ENCODE data around the gene DAND5. TPM values are rescaled to one million over a fixed set of nuclear protein-coding genes. Genes with fewer than 3 reads are reported as not detected.
A peak's percentile ranks its signal among the peaks of the same experiment; 100 is the strongest.

Gene DAND5, protein sequence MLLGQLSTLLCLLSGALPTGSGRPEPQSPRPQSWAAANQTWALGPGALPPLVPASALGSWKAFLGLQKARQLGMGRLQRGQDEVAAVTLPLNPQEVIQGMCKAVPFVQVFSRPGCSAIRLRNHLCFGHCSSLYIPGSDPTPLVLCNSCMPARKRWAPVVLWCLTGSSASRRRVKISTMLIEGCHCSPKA
- not detected for total RNA-seq

DNA sequence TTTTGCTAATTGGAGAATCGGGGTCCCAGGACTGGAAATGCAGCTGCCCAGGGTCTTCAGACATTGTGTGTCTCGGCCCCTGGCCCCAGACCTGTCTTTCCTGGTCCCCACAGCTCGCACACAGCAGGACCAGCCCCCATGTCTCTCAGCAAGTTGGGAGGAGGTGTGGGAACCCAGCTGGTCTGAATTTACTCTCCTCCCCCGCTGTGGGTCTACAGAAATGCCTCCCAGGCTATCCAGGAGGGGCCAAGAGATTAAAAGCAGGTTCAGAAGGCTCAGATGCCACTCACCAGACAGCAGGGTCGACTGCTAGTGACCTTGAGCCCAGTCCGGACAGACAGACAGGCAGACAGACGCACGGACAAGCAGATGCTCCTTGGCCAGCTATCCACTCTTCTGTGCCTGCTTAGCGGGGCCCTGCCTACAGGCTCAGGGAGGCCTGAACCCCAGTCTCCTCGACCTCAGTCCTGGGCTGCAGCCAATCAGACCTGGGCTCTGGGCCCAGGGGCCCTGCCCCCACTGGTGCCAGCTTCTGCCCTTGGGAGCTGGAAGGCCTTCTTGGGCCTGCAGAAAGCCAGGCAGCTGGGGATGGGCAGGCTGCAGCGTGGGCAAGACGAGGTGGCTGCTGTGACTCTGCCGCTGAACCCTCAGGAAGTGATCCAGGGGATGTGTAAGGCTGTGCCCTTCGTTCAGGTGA lies at the start of gene DAND5:
Gene DAND5 (plus strand): TSS at position 285 of the 697 bp plus-strand sequence. CDS start 85 bp downstream, at position 370.
- no peak within 1 kb of the TSS for H3K27ac Mint-ChIP-seq
- H3K36me3 Mint-ChIP-seq: no peaks in the 10 kb centered on the region
- DNase-seq (no peak), ATAC-seq (ENCODE audit: low read depth) (no peak)
- H3K9me3 Mint-ChIP-seq: no peaks in the 10 kb centered on the region
- POLR2A ChIA-PET: no interaction called here
- no peaks in the 10 kb centered on the region for H3K27me3 Mint-ChIP-seq
- peaks cover 6% of the 10 kb centered on the region for H3K4me1 Mint-ChIP-seq
- no peak within 1 kb of the TSS for H3K4me3 Mint-ChIP-seq

DNA sequence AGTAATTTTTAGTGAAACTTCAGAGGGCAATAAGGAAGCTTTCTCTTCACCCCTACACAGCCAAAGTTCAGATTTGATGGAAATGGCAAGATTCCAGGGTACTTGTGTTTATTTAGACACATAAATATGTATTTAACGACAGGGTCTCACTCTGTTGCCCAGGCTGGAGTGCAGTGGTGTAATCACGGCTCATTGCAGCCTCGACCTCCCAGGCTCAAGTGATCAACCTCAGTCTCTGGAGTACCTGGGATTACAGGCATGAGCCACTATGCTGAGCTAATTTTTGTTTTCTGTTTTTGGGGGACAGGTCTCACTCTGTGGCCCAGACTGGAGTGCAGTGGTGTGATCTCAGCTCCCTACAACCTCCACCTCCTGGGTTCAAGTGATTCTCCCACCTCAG lies 48.3 kb upstream of the DAND5 start:
- peaks cover 18% of the 10 kb centered on the region for H3K36me3 Mint-ChIP-seq
- DNase-seq: no peak
- peaks cover 10% of the 10 kb centered on the region for H3K4me1 Mint-ChIP-seq
- H3K27ac Mint-ChIP-seq: peak overlapping the region; percentile 60
- no peak for ATAC-seq (ENCODE audit: low read depth)
- no peak overlapping the region for H3K4me3 Mint-ChIP-seq
- no peaks in the 10 kb centered on the region for H3K9me3 Mint-ChIP-seq
- no peaks in the 10 kb centered on the region for H3K27me3 Mint-ChIP-seq
- POLR2A ChIA-PET: interaction anchor here (0.7 to 1.9 kb wide), 5 partner anchors 10 to 101 kb away, joined by 3 to 8 read pairs (median 5); partner anchors contain the start of gene CALR

DNA sequence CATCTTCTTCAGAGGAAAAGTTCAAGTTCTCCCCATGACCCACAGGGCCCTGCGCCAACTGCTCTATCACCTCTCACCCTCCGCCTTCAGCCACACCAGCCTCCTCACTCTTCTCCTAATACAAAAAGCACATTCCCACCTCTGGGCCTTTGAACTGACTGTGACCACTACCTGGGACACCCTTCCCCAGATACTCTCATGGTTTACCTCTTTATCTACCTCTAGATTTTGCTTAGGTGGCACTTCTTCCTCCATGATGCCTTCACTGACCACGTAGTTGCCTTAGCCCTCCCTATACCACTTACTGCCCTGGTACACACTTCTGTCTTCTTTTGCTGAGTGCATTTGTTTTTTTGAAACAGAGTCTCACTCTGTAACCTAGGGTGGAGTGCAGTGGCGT lies 46.4 kb upstream of the DAND5 start:
- Mint-ChIP-seq H3K36me3 (peaks cover 24% of the 10 kb centered on the region), H3K4me3 (no peak overlapping the region), H3K27me3 (no peaks in the 10 kb centered on the region), H3K9me3 (no peaks in the 10 kb centered on the region), H3K27ac (no peak overlapping the region), H3K4me1 (peaks cover 10% of the 10 kb centered on the region)
- POLR2A ChIA-PET: interaction anchor here (1.6 kb wide), 1 partner anchor 9 kb away, joined by 3 read pairs; no protein-coding TSS in a partner anchor
- DNase-seq (no peak), ATAC-seq (ENCODE audit: low read depth) (no peak)

DNA sequence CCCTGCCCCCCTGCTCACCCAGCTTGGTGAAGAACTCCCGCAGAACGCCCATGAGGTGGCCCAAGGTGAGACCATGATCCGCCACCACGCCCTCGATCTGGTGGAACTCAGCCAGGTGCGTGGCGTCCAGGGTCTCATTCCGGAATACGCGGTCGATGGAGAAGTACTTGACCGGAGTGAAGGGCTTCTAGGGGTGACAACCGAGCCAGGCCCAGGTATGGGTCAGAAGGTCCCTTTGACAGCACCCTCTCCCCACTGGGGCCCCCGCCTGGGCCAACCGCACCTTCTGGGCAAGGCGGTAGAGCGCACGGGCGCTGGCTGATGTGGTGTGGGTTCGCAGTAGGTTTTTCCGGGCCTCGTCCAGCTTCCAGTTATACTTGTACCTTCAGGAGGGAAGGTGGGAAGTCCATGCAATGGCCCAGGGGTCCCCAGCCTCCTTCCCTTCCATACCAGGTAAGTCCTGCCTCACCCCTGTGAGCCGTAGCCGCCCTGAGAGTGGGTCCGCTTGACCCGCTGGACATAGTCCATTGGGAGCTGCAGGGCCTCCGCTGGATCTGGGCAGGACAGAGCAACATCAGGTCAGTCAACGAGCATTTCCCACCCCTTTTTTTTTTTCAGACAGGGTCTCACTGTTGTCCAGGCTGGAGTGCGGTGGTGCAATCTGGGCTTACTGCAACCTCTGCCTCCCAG lies 44.6 kb upstream of the DAND5 start:
- peaks cover 33% of the 10 kb centered on the region for H3K36me3 Mint-ChIP-seq
- POLR2A ChIA-PET: interaction anchor here (1.3 to 1.6 kb wide), 2 partner anchors 11 to 13 kb away, joined by 3 read pairs; no protein-coding TSS in a partner anchor

DNA sequence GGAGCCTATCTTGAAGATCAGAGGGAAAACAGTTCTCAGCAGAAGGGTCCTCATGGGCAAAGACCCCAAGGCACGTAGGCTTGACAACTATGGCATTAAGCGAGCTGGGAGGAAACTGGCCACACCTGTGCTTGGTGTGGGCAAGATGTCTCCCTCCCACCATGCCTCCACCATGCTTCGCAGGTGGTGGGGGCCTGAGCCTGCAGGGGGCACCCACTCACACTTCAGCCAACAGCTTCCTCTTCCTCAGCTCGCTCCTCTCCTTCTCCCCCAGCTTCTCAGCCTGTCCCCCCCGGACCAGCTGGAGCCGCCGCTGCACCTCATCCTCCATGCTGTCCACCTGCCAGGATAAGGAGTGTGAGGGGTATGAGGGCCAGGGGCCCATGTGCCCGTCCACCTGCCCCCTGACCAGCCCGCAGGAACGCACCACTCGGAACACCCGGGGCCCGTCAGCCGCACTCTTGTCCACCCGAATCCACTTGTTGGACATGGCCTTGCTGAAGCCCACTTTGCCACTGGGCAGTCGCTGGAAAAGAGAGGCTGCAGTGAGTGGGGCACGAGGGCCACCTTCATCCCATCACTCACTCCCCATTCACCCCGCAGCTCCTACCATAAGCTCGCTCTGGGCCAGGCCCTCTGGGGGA lies 39.3 kb upstream of the DAND5 start:
- Mint-ChIP-seq H3K27ac (peak overlapping the region; percentile 43), H3K27me3 (no peaks in the 10 kb centered on the region), H3K4me1 (peaks cover 19% of the 10 kb centered on the region), H3K4me3 (no peak overlapping the region), H3K9me3 (no peaks in the 10 kb centered on the region), H3K36me3 (peaks cover 33% of the 10 kb centered on the region)
- ATAC-seq (ENCODE audit: low read depth): no peak
- no peak for DNase-seq
- POLR2A ChIA-PET: interaction anchor here (0.8 to 1.4 kb wide), 3 partner anchors 9 to 39 kb away, joined by 3 to 5 read pairs (median 3); partner anchors contain the start of genes GCDH and SYCE2

More for the DNA sequence above, 44.6 kb upstream of the DAND5 start:
- Mint-ChIP-seq H3K4me1 (peaks cover 4% of the 10 kb centered on the region), H3K27ac (no peak overlapping the region), H3K9me3 (no peaks in the 10 kb centered on the region), H3K27me3 (no peaks in the 10 kb centered on the region), H3K4me3 (no peak overlapping the region)
- ATAC-seq (ENCODE audit: low read depth): no peak
- DNase-seq: no peak

DNA sequence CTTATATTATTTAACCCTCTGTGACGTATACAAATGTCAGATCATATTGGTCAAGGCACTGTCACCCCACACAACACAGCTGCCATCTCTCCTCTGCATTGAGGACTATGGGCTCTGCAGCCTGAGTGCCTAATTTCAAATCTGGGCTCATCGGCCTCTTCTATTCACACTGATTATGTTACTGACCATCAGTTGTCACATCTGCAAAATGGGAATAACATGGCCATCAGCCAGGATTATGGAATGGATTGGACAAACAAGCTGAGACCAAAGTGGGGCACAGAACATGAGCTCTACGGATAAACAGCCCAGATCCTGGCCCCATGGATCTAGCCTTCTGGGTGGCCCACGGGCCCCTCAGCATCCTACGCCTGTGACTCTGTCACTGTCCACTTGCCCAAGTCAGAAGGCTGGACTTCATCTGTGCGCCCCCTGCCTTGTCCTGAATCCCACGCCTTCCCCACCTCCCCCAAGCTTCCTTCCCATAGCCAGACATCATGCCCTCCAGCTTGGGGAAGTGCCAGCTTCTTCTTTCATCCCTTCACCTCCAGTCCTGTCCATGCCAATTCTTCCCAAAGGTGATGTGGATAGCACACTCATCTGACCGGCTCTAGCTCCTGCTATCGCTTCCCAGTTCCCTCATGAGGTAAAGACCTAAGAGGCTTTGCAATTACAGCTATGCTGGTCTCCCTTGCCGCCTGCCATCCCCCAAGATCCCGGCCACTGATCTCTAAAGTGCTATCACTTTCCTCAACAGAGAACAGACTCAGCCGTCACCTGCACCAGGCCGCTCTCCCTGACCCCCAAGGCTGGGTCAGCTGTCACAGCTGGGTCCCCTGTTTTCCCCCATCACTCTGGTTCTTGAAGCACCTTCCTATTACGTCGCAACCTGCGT lies 36.7 kb upstream of the DAND5 start:
- DNase-seq (no peak), ATAC-seq (ENCODE audit: low read depth) (no peak)
- Mint-ChIP-seq H3K4me3 (peak overlapping the region; percentile 98), H3K27ac (peak overlapping the region; percentile 97), H3K4me1 (peaks cover 33% of the 10 kb centered on the region), H3K9me3 (no peaks in the 10 kb centered on the region), H3K36me3 (peaks cover 23% of the 10 kb centered on the region), H3K27me3 (no peaks in the 10 kb centered on the region)
- POLR2A ChIA-PET: interaction anchor here (0.6 to 3.3 kb wide), 13 partner anchors 11 to 157 kb away, joined by 3 to 23 read pairs (median 7); partner anchors contain the start of genes DNASE2, GCDH, RAD23A and SYCE2

DNA sequence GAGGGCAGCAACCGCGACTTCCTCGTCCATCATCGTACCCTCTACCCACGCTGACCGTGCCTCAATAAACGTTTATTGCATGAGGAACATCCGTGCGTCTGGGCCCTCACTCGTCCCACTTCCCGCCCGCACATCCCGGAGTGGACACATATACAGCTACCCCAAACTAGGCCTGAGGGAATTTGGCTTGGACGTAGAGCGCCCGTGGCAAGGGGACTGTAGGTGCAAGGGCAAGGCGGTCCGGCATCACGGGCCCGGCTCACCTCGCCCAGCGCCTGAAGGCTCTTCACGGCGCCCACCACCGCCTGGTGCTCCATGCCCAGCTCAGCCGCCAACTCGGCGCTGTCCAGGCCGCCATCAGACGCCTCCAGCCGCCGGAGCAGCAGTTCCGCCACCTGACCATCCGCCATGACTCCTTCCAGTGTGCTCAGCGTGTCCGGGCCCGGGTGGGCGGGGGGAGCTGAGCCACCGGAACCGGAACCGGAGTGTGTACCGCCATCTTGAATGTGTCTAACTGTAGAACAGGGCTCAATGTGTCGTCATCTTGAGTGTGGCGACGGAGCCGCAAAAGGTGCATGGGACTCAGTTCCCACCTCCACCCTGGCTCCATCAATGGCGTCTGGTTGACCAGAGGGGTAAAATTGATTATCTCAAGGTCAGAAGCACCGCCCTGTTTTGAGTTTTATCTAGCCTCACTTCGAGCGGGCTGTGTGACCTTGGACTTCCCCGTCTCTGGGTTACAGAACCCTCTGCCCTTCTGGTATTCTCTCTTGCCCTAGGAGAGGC lies 35.9 kb upstream of the DAND5 start, which contains the start of gene FARSA:
Gene FARSA (minus strand): TSS at position 425 of the 786 bp plus-strand sequence. CDS start 15 bp downstream, at position 410.
- DNase-seq (peak; percentile 76), ATAC-seq (ENCODE audit: low read depth) (peak; percentile 54)
- Mint-ChIP-seq H3K27me3 (no peaks in the 10 kb centered on the region), H3K27ac (peak within 1 kb of the TSS; percentile 97), H3K9me3 (no peaks in the 10 kb centered on the region), H3K4me1 (peaks cover 36% of the 10 kb centered on the region), H3K36me3 (peaks cover 19% of the 10 kb centered on the region), H3K4me3 (peak within 1 kb of the TSS; percentile 98)
- POLR2A ChIA-PET: interaction anchor here (0.7 to 3.3 kb wide), 12 partner anchors 12 to 63 kb away, joined by 3 to 23 read pairs (median 7); partner anchors contain the start of genes DNASE2, GCDH, RAD23A and SYCE2

DNA sequence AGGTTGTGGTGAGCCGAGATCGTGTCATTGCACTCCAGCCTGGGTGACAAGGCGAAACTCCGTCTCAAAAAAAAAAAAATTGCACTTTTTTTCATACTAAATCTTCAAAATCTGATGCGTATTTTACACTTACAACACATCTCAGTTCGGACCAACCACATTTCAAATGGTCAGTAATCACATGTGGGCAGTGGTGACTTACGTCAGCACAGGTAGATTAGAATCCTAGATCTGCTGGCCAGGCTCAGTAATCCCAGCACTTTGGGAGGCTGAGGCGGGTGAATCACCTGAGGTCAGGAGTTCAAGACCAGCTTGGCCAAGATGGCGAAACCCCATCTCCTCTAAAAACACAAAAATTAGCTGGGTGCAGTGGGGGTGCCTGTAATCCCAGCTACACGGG lies 34.3 kb upstream of the DAND5 start:
- POLR2A ChIA-PET: interaction anchor here (0.7 kb wide), 1 partner anchor 18 kb away, joined by 3 read pairs; no protein-coding TSS in a partner anchor
- peaks cover 45% of the 10 kb centered on the region for H3K4me1 Mint-ChIP-seq
- ATAC-seq (ENCODE audit: low read depth) (no peak), DNase-seq (no peak)
- peaks cover 27% of the 10 kb centered on the region for H3K36me3 Mint-ChIP-seq
- H3K27ac Mint-ChIP-seq: no peak overlapping the region
- no peak overlapping the region for H3K4me3 Mint-ChIP-seq
- H3K27me3 Mint-ChIP-seq: no peaks in the 10 kb centered on the region
- no peaks in the 10 kb centered on the region for H3K9me3 Mint-ChIP-seq

DNA sequence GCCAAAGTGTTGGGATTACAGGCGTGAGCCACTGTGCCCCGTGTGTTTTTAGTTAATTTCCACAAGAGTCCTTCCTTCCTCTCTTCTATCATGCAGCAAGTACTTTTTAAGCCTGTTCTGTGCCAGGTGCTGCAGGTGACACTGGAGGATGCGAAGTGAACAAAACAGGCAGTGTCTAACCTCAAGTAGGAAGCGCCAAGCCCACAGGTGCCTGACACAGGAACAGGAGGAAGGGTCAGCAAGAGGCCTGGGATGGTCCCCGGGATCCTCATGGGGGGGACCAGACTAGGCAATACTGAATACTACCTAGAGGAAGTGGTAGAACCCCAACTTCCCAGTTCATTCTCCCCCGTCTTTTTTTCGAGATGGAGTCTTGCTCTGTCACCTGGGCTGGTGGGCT lies 32.8 kb upstream of the DAND5 start:
- peaks cover 52% of the 10 kb centered on the region for H3K4me1 Mint-ChIP-seq
- no peaks in the 10 kb centered on the region for H3K9me3 Mint-ChIP-seq
- H3K27ac Mint-ChIP-seq: peak overlapping the region; percentile 77
- H3K4me3 Mint-ChIP-seq: peak overlapping the region; percentile 57
- POLR2A ChIA-PET: interaction anchor here (0.6 to 3.3 kb wide), 7 partner anchors 10 to 971 kb away, joined by 3 to 25 read pairs (median 8); partner anchors contain the start of genes DNASE2, GCDH and SYCE2
- H3K36me3 Mint-ChIP-seq: peaks cover 40% of the 10 kb centered on the region
- no peak for ATAC-seq (ENCODE audit: low read depth)
- no peak for DNase-seq
- no peaks in the 10 kb centered on the region for H3K27me3 Mint-ChIP-seq

DNA sequence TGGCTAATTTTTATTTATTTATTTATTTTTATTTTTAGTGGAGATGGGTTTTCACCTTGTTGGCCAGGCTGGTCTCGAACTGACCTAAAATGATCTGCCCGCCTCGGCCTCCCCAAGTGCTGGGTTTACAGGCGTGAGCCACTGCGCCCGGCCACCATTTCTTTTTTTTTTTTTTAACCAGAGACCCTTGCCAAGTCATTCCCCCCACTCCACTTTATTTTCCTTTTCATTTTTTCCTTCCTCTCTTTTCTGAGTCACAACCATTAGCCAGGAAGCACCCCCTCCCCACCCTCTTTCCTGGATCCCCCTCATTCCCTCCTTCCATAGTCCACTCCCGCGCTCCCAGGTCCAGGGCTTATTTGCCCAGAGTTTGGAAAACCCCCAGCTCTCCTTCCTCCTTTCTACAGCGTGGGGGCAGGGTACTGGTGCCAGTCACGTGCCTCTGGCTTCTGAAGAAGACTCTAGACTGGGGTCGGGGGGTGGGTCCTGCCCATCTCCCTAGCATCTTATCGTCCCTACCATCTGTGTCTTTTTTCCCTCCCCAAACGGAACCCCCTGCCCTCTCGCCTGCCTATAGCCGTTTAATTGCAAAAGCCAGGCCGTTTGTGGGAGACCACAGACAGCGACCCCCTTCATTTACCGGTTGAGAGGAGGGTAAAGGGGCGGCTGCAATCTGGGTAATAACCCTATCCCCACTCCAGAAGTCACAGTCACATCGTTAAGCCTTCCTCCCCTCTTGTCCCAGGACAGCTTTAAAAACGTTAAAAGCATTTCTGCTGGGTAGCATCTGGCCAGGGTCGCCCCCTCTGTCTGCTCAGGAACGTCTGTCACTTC lies 32.1 kb upstream of the DAND5 start:
- peak; percentile 50 for DNase-seq
- peaks cover 39% of the 10 kb centered on the region for H3K36me3 Mint-ChIP-seq
- H3K4me1 Mint-ChIP-seq: peaks cover 50% of the 10 kb centered on the region
- no peaks in the 10 kb centered on the region for H3K9me3 Mint-ChIP-seq
- ATAC-seq (ENCODE audit: low read depth): no peak
- H3K27me3 Mint-ChIP-seq: no peaks in the 10 kb centered on the region
- POLR2A ChIA-PET: interaction anchor here (0.6 to 3.3 kb wide), 20 partner anchors 9 to 972 kb away, joined by 3 to 25 read pairs (median 7); partner anchors contain the start of genes DNASE2, GADD45GIP1, GCDH and JUNB
- peak overlapping the region; percentile 92 for H3K27ac Mint-ChIP-seq
- peak overlapping the region; percentile 99 for H3K4me3 Mint-ChIP-seq

Measured in activated naive CD8-positive, alpha-beta T cell treated with anti-CD3 and anti-CD28 coated beads, Interleukin-2, amount 10 ng/mL, durations not matched to agents 7 days and 5 days (primary cell).